ENCODE data around the gene RFX4.

RFX4 gene

DNA sequence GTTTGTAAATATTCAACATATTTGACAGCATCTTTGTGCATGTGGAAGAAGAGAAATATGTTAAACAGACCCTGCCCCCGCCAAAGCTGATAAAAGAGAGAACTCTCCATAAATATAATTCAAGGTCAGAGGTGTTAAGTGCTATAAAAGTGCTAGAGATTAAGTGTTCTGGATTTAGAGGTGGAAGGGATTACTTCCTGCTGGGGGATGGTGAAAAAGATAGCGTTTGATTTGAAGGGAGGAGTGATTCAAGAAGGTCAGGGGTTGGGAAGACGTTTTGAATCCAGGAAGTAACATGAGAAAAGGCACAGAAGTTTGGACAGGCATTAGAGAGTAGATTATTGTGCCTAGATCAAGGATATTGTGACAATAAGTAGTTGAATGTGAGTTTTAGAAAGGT lies 221.9 kb downstream of the RFX4 start:
- no peak for DNase-seq (ENCODE audit: low spot score)
